Esophagus squamous epithelium (tissue), 5 donors: Measurements from ENCODE around the gene CPNE4. TPM values are rescaled to one million over a fixed set of nuclear protein-coding genes. Genes with fewer than 3 reads are reported as not detected.

Experiments
- DNase-seq: peaks from one replicate; lab custom pipeline; 2025; lab: John Stamatoyannopoulos, UW
- H3K27ac ChIP-seq, 4 donors: fragments of 200-600 bp; sonication (generic); one replicate each; pipeline ENCODE4 v1.5.1; 2016 to 2019; ENCODE audit warnings: mild to moderate bottlenecking in 1 of 4
- H3K27me3 ChIP-seq, 4 donors: fragments of 200-600 bp; sonication (generic); 1 replicate in 3 of 4; 2 replicates in 1 of 4; pipeline versions ENCODE4 v1.5.1 to v1.6.0; 2017 to 2021; ENCODE audit warnings: antibody characterized with exemption in 1 of 4
- H3K36me3 ChIP-seq, 3 donors: fragments of 200-600 bp; sonication (generic); one replicate each; pipeline ENCODE4 v1.5.1; 2016 to 2019
- H3K4me1 ChIP-seq, 3 donors: fragments of 200-600 bp; sonication (generic); one replicate each; pipeline ENCODE4 v1.5.1; 2017 to 2019
- H3K4me3 ChIP-seq, 4 donors: fragments of 200-600 bp; sonication (generic); 1 replicate in 3 of 4; 2 replicates in 1 of 4; pipeline ENCODE4 v1.5.1; 2016 to 2019; ENCODE audit warnings: mild to moderate bottlenecking in 2 of 4, moderate library complexity in 1 of 4
- H3K9me3 ChIP-seq, 3 donors: fragments of 200-600 bp; sonication (generic); one replicate each; pipeline ENCODE4 v1.5.1; 2016 to 2019
- CTCF ChIP-seq, 6 experiments: fragments of 450-650 bp in 4 of 6; fragments of 200-600 bp in 2 of 6; sonication (generic) in 2 of 6; IDR thresholded peaks; one replicate each; pipeline ENCODE4 v1.5.1; 2016 to 2019; ENCODE audit warnings: antibody characterized with exemption in 6 of 6, mild to moderate bottlenecking in 4 of 6, moderate library complexity in 4 of 6
- POLR2A ChIP-seq, 4 donors: fragments of 450-650 bp; IDR thresholded peaks; one replicate each; pipeline ENCODE4 v1.6.1; 2017; ENCODE audit warnings: antibody characterized with exemption in 4 of 4, mild to moderate bottlenecking in 4 of 4, moderate library complexity in 3 of 4
- WGBS, 2 donors: methylation state at CpG; one replicate each; pipeline ENCODE4 v1.1.5; 2018; 5-methylcytosine and 5-hydroxymethylcytosine counted together
- intact Hi-C: fragments of 100-400 bp; cut with DNase I; formaldehyde crosslinking; loops from one replicate; pipeline ENCODE4 v1.15.0; 2022
- total RNA-seq, 4 donors: library from RNA; depleted of rRNA; stranded (reverse); fragments of >200 nt; gene quantifications; one replicate each; pipeline ENCODE4 v1.1.0, GENCODE V29; 2016
- donor health status: DM: yes; HTN: yes; CAD: no.

Gene CPNE4
- under 1 TPM in 1 of 4 donors, not detected in 3; 0.19 TPM for total RNA-seq

GRCh38 chr3:132034486-132035464, at the start of gene CPNE4:
Gene CPNE4 (minus strand): TSS chr3:132035014.
- Histone ChIP-seq H3K27ac (no peak within 1 kb of the TSS), H3K27me3 (peaks cover 0 to 75% (median 4%) of the 10 kb centered on the region in 4 donors), H3K4me1 (peaks cover 0 to 18% (median 5%) of the 10 kb centered on the region in 3 donors), H3K4me3 (peak within 1 kb of the TSS in 3 of 4 donors; percentile 3 to 48 (median 21)), H3K9me3 (no peaks in the 10 kb centered on the region), H3K36me3 (no peaks in the 10 kb centered on the region)
- WGBS, 2 donors, result 7 to 10% methylated on average over 23 to 37 of the region's 49 CpGs
- intact Hi-C loops, result no loop called here
- no peak for DNase-seq
- TF ChIP-seq CTCF (IDR thresholded peaks at IDR 0.05) (peak; percentile 39 to 72 (median 56)), POLR2A (IDR thresholded peaks at IDR 0.05) (no peak)

GRCh38 chr3:132083583-132084279, 48.9 kb upstream of the CPNE4 start:
- Histone ChIP-seq H3K27ac (no peak overlapping the region), H3K9me3 (no peaks in the 10 kb centered on the region), H3K4me3 (no peak overlapping the region), H3K27me3 (no peaks in the 10 kb centered on the region), H3K4me1 (no peaks in the 10 kb centered on the region), H3K36me3 (no peaks in the 10 kb centered on the region)
- WGBS, 2 donors, result 54 to 57% methylated on average over 6 of the region's 6 CpGs
- no peak for DNase-seq
- intact Hi-C loops, result no loop called here
- no peak for TF ChIP-seq CTCF (IDR thresholded peaks at IDR 0.05)
- no peak for TF ChIP-seq POLR2A (IDR thresholded peaks at IDR 0.05)

- no peaks in the 10 kb centered on the region for H3K4me1 ChIP-seq
- intact Hi-C loops, result no loop called here
These were observed 48.3 kb upstream of the CPNE4 start for GRCh38 chr3:132083159-132083558.

GRCh38 chr3:132079147-132079546, 44.3 kb upstream of the CPNE4 start:
- intact Hi-C loops, result no loop called here
- TF ChIP-seq POLR2A (IDR thresholded peaks at IDR 0.05) (no peak), CTCF (IDR thresholded peaks at IDR 0.05) (no peak)
- no peak overlapping the region for H3K27ac ChIP-seq
- H3K4me3 ChIP-seq, result no peak overlapping the region
- no peak for DNase-seq
- H3K27me3 ChIP-seq, result no peaks in the 10 kb centered on the region
- H3K36me3 ChIP-seq, result no peaks in the 10 kb centered on the region
- no peaks in the 10 kb centered on the region for H3K9me3 ChIP-seq
- WGBS, 2 donors, result 64 to 67% methylated on average over 1 of the region's 1 CpG
- H3K4me1 ChIP-seq, result no peaks in the 10 kb centered on the region

More at GRCh38 chr3:132083159-132083558, 48.3 kb upstream of the CPNE4 start:
- Histone ChIP-seq H3K27ac (no peak overlapping the region), H3K36me3 (no peaks in the 10 kb centered on the region), H3K4me3 (no peak overlapping the region), H3K27me3 (no peaks in the 10 kb centered on the region), H3K9me3 (no peaks in the 10 kb centered on the region)
- TF ChIP-seq POLR2A (IDR thresholded peaks at IDR 0.05) (no peak), CTCF (IDR thresholded peaks at IDR 0.05) (no peak)
- no peak for DNase-seq
- 68 to 75% methylated on average over 3 of the region's 3 CpGs for WGBS, 2 donors

GRCh38 chr3:132073771-132074170, 39.0 kb upstream of the CPNE4 start:
- H3K27me3 ChIP-seq, result no peaks in the 10 kb centered on the region
- no peak overlapping the region for H3K27ac ChIP-seq
- no peaks in the 10 kb centered on the region for H3K4me1 ChIP-seq
- no peaks in the 10 kb centered on the region for H3K36me3 ChIP-seq
- intact Hi-C loops, result no loop called here
- no peaks in the 10 kb centered on the region for H3K9me3 ChIP-seq
- TF ChIP-seq CTCF (IDR thresholded peaks at IDR 0.05), result no peak
- TF ChIP-seq POLR2A (IDR thresholded peaks at IDR 0.05), result no peak
- DNase-seq, result no peak
- H3K4me3 ChIP-seq, result no peak overlapping the region
